Right atrium auricular region (tissue), 2 donors: ENCODE results near the gene CCSER2. TPM values are rescaled to one million over a fixed set of nuclear protein-coding genes. Genes with fewer than 3 reads are reported as not detected.
"Not testable (repeated sequence)": the region's sequence is repeated elsewhere in the genome, so short reads cannot be mapped to it uniquely, and the experiment has no call there.

ENCODE experiments used
- DNase-seq: peaks from one replicate; pipeline ENCODE4 v3.0.0-alpha.2; 2019; ENCODE audit warnings: low spot score
- H3K27ac ChIP-seq, 2 donors: fragments of 200-600 bp; sonication (generic); 1 replicate in 1 of 2; 2 replicates in 1 of 2; pipeline ENCODE4 v1.5.1; 2016 to 2019
- H3K27me3 ChIP-seq, 2 donors: fragments of 200-600 bp; sonication (generic); one replicate each; pipeline versions ENCODE4 v1.5.1 to v1.6.0; 2017 to 2019
- H3K36me3 ChIP-seq: fragments of 200-600 bp; sonication (generic); one replicate; pipeline ENCODE4 v1.5.1; 2016
- H3K4me1 ChIP-seq, 2 donors: fragments of 200-600 bp; sonication (generic); one replicate each; pipeline versions ENCODE4 v1.5.1 to v1.6.0; 2017 to 2019
- H3K4me3 ChIP-seq, 2 donors: fragments of 200-600 bp; sonication (generic); 1 replicate in 1 of 2; 2 replicates in 1 of 2; pipeline ENCODE4 v1.5.1; 2017 to 2019; ENCODE audit warnings: mild to moderate bottlenecking in 1 of 2, moderate library complexity in 1 of 2
- H3K9me3 ChIP-seq, 2 donors: fragments of 200-600 bp; sonication (generic); one replicate each; pipeline ENCODE4 v1.5.1; 2019
- total RNA-seq, 2 donors: library from RNA; depleted of rRNA; stranded (reverse); fragments of >200 nt; gene quantifications; one replicate each; pipeline ENCODE4 v1.1.0, GENCODE V29; 2016
- TF ChIP-seq, protein P1 (sequence below), 2 donors: fragments of 200-600 bp; sonication (generic); IDR thresholded peaks; one replicate each; pipeline ENCODE4 v1.5.1; 2019; ENCODE audit warnings: antibody characterized with exemption in 2 of 2

Gene CCSER2
- total RNA-seq, 2 donors from 2014 or later, result 77.1 to 91.6 TPM

- Histone ChIP-seq H3K27me3 (no peaks in the 10 kb centered on the region), H3K9me3 (peaks cover 0 to 7% of the 10 kb centered on the region in 2 donors), H3K4me1 (no peaks in the 10 kb centered on the region), H3K4me3 (no peak overlapping the region), H3K27ac (no peak overlapping the region), H3K36me3 (no peaks in the 10 kb centered on the region)
- DNase-seq, result no peak
- TF ChIP-seq, protein P1, sequence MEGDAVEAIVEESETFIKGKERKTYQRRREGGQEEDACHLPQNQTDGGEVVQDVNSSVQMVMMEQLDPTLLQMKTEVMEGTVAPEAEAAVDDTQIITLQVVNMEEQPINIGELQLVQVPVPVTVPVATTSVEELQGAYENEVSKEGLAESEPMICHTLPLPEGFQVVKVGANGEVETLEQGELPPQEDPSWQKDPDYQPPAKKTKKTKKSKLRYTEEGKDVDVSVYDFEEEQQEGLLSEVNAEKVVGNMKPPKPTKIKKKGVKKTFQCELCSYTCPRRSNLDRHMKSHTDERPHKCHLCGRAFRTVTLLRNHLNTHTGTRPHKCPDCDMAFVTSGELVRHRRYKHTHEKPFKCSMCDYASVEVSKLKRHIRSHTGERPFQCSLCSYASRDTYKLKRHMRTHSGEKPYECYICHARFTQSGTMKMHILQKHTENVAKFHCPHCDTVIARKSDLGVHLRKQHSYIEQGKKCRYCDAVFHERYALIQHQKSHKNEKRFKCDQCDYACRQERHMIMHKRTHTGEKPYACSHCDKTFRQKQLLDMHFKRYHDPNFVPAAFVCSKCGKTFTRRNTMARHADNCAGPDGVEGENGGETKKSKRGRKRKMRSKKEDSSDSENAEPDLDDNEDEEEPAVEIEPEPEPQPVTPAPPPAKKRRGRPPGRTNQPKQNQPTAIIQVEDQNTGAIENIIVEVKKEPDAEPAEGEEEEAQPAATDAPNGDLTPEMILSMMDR (IDR thresholded peaks at IDR 0.05), result no peak
Observed at GRCh38 chr10:84525120-84525806, 196.9 kb downstream of the CCSER2 start.

DNA sequence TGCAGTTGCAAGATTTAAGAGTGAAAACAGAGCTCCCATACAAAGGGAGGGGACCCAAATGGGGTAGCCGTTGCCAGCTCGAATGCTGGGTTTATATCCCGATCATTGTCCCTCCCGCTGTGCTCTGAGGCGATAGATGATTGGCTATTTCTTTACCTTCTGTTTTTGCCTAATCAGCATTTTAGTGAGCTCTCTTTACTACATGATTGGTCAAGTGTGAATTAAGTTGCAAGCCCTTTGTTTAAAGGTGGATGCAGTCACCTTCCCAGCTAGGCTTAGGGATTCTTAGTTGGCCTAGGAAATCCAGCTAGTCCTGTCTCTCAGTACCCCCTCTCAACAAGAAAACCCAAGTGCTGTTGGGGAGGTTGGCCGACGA lies 197.4 kb downstream of the CCSER2 start:
- not testable (repeated sequence) for H3K27ac ChIP-seq, DNase-seq, H3K36me3 ChIP-seq, H3K9me3 ChIP-seq, H3K4me1 ChIP-seq, H3K4me3 ChIP-seq, H3K27me3 ChIP-seq

DNA sequence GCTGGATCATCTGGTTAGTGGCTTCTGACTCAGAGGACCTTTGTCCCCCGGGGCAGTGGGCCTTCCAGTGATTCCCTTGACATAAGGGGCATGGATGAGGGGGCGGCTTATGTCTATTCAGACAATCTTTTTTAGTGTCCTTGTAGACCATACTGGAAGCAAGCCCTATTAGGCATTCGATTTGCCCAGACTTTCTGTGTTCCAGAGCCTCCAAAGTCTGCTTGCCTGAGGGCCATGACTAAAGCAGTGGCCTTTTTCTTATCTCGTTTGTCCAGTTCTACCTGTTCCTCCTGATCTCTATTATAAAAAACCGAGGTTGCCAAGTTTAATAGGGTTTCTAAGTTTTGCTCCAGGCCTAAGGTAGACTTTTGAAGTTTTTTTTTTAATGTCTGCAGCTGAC lies 199.0 kb downstream of the CCSER2 start:
- H3K4me3 ChIP-seq, DNase-seq, H3K9me3 ChIP-seq, H3K36me3 ChIP-seq, H3K4me1 ChIP-seq, H3K27ac ChIP-seq, H3K27me3 ChIP-seq: not testable (repeated sequence)

- not testable (repeated sequence) for H3K27ac ChIP-seq, H3K9me3 ChIP-seq, H3K4me3 ChIP-seq, H3K36me3 ChIP-seq, H3K27me3 ChIP-seq, DNase-seq, H3K4me1 ChIP-seq
Observed at GRCh38 chr10:84528526-84528925, 200.1 kb downstream of the CCSER2 start.

DNA sequence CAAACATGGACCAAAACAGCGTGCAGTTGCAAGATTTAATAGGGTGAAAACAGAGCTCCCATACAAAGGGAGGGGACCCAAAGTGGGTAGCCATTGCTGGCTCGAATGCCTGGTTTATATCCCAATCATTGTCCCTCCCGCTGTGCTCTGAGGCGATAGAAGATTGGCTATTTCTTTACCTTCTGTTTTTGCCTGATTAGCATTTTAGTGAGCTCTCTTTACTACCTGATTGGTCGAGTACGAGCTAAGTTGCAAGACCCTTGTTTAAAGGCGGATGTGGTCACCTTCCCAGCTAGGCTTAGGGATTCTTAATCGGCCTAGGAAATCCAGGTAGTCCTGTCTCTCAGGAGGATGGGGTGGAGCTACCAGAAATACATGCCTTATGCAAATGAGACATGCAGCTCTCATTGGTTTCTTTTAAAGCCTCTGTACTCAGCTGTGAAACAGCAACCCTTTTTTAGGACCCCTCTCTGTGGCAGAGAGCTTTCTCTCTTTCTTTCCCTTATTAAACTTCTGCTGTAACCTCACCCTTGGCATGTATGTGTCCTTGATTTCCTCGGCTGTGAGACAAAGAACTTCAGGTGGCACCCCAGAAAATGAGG lies 202.4 kb downstream of the CCSER2 start:
- no peaks in the 10 kb centered on the region for H3K36me3 ChIP-seq
- H3K4me1 ChIP-seq, result no peaks in the 10 kb centered on the region
- H3K27me3 ChIP-seq, result no peaks in the 10 kb centered on the region
- H3K9me3 ChIP-seq, result peaks cover 0 to 5% of the 10 kb centered on the region in 2 donors
- no peak overlapping the region for H3K4me3 ChIP-seq
- DNase-seq, result no peak
- no peak overlapping the region for H3K27ac ChIP-seq
- TF ChIP-seq, protein P1 (IDR thresholded peaks at IDR 0.05), result no peak

DNA sequence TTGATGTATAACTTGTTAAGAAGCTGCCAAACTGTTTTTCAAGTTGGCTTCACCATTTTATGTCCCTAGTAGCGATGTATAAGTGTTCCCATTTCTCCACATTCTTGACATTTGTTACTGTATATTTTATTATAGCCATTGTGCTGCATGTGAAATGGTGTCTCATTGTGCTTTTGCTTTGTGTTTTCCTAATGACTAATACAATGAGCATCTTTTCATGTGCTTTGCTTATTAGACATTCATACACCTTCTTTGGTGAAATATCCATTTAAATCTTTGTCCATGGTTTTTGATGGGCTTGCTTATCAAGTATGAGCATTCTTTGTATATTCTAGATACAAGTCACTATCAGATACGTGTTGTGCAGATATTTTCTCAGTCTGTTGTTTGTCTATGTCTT lies 203.0 kb downstream of the CCSER2 start:
- Histone ChIP-seq H3K4me1 (no peaks in the 10 kb centered on the region), H3K36me3 (no peaks in the 10 kb centered on the region), H3K4me3 (no peak overlapping the region), H3K27me3 (no peaks in the 10 kb centered on the region), H3K27ac (no peak overlapping the region), H3K9me3 (no peaks in the 10 kb centered on the region)
- no peak for DNase-seq
- TF ChIP-seq, protein P1 (IDR thresholded peaks at IDR 0.05), result no peak

DNA sequence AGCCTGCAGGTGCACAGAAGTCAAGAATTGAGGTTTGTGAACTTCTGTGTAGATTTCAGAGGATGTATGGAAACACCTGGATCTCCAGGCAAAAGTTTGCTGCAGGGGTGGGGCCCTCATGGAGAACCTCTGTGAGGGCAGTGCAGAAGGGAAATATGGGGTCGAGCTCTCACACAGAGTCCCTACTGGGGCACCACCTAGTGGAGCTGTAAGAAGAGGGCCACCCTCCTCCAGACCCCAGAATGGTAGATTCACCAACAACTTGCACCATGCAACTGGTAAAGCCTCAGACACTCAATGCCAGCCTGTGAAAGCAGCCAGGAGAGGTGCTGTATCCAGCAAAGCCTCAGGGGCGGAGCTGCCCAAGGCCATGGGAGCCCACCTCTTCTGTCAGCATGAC lies 205.8 kb downstream of the CCSER2 start:
- H3K27me3 ChIP-seq, result no peaks in the 10 kb centered on the region
- DNase-seq, result no peak
- no peaks in the 10 kb centered on the region for H3K36me3 ChIP-seq
- no peaks in the 10 kb centered on the region for H3K9me3 ChIP-seq
- no peak overlapping the region for H3K27ac ChIP-seq
- H3K4me1 ChIP-seq, result no peaks in the 10 kb centered on the region
- TF ChIP-seq, protein P1 (IDR thresholded peaks at IDR 0.05), result peak in 1 of 2 donors; percentile 27
- no peak overlapping the region for H3K4me3 ChIP-seq
